ENCODE results near the gene TMEM229A.
A peak's percentile ranks its signal among the peaks of the same experiment; 100 is the strongest.
"Not testable (repeated sequence)": the region's sequence is repeated elsewhere in the genome, so short reads cannot be mapped to it uniquely, and the experiment has no call there.

The TMEM229A gene

GRCh38 chr7:124032369-124033094 lies at the start of gene TMEM229A:
TMEM229A (minus strand) TSS chr7:124033067; CDS start chr7:124033003, 64 bp downstream.
- DNase-seq (ENCODE audit: low spot score), result peak; percentile 62

GRCh38 chr7:124082234-124082633 lies 49.4 kb upstream of the TMEM229A start:
- not testable (repeated sequence) for DNase-seq (ENCODE audit: low spot score)

DNA sequence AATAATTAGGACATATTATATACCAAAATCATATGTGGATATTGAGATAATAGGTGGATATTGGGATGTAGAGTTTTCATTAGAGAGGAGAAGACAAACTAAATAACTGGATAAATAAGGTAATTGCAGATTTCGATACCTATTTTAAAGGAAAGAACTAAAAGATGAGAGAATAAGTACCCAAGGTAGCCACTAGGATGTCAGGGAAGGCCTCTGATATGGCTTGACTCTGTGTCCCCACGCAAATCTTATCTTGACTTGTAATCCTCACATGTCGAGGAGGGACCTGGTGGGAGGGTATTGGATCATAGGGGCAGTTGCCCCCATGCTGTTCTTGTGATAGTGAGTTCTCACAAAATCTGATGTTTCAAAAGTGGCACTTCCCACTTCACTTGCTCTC lies 44.7 kb upstream of the TMEM229A start:
- DNase-seq (ENCODE audit: low spot score), result no peak

GRCh38 chr7:124076841-124077240 lies 44.0 kb upstream of the TMEM229A start:
- no peak for DNase-seq (ENCODE audit: low spot score)

DNA sequence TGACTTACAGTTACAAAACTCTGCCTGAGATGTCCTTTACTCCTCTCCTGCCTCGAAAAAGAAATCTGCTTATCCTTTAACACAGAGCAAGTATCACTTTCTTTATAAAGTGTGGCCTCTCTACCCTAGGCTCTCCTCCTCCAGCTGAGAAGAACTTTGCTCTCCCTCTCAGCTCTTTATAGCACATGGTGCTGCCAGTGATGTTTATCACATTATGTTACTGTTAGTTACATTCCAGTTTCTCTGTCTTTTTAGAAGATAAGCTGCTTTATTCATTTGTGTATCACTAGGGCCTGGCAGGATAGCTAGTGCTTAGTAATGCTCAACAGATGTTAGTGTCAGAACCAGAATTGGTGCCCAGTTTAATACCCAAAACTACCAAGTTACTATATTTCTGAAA lies 41.1 kb upstream of the TMEM229A start:
- no peak for DNase-seq (ENCODE audit: low spot score)

DNA sequence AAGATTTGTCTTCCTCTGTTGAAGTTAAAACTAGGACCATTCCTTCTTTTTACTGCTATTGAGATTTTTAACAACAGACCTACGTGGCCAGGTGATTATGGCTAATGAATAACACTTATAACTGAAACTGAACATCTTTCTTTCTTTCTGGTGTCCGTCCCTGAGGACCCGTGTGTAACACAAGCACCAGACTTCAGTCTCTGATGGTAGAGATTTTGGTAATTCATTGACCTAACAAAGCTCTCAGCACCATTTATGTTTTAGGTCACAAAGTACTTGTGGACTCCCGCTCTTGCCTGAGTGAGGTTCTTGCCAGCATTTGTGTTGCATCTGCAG lies 40.4 kb upstream of the TMEM229A start:
- no peak for DNase-seq (ENCODE audit: low spot score)

GRCh38 chr7:124072603-124073309 lies 39.9 kb upstream of the TMEM229A start:
- DNase-seq (ENCODE audit: low spot score), result peak; percentile 44

DNA sequence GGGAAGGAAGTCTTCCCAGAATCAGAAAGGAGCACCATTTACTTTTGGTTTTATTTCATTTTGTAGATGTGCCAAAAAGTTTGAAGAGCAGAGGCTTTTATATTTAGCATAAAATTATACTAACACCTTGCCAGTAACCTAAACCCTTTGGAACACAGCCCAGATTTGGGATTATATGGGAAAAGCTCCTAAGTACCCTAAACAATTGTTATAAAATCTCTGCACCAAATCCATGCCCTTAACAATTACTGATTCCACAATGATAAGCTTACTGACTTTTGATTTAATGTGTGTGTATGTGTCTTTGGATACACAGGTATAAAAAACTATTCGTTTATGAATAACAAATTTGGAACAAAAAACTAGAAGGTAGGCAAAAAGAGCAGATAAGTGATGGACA lies 39.0 kb upstream of the TMEM229A start:
- DNase-seq (ENCODE audit: low spot score), result no peak

DNA sequence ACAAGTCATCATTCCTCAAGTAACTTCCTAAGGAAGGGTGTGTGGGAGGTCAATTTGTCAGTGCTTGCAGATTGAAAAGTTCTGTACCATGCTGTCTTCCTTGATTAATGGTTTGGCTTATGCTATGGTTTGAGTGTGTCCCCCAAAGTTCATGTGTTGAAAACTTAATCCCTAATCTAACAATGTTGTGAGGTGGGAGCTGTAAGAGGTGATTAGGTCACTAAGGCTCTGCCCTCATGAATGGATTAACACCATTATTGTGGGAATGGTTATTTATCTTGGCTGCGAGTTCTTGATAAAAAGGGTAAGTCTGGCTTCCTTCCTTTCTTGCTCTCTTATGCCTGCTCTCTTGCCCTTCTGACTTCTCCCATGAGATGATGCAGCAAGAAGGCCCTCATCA lies 29.3 kb upstream of the TMEM229A start:
- DNase-seq (ENCODE audit: low spot score), result no peak

GRCh38 chr7:124060528-124060927 lies 27.7 kb upstream of the TMEM229A start:
- DNase-seq (ENCODE audit: low spot score), result no peak

GRCh38 chr7:124059375-124059774 lies 26.5 kb upstream of the TMEM229A start:
- no peak for DNase-seq (ENCODE audit: low spot score)

- DNase-seq (ENCODE audit: low spot score), result no peak
Measured at GRCh38 chr7:124058515-124058914, 25.6 kb upstream of the TMEM229A start.

GRCh38 chr7:124057872-124058271 lies 25.0 kb upstream of the TMEM229A start:
- DNase-seq (ENCODE audit: low spot score), result no peak

DNA sequence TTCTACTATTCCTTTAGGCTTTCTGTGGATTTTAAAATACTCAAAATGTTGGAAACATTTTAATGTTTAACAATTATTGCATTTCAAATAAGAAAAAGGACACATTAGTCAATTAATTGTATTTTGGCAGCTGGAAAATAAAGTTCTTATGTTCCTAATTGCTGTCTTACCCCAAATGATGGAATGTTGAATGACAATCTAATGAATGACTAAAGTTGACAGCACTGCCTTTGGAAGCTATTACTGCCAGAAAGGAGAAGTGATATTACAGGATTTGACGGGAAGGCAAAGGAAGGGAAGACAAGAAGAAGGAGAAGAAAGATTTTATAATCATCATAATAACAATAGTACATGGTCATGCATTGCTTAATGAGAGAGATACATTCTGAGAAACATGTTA lies 23.4 kb upstream of the TMEM229A start:
- DNase-seq (ENCODE audit: low spot score), result no peak

DNA sequence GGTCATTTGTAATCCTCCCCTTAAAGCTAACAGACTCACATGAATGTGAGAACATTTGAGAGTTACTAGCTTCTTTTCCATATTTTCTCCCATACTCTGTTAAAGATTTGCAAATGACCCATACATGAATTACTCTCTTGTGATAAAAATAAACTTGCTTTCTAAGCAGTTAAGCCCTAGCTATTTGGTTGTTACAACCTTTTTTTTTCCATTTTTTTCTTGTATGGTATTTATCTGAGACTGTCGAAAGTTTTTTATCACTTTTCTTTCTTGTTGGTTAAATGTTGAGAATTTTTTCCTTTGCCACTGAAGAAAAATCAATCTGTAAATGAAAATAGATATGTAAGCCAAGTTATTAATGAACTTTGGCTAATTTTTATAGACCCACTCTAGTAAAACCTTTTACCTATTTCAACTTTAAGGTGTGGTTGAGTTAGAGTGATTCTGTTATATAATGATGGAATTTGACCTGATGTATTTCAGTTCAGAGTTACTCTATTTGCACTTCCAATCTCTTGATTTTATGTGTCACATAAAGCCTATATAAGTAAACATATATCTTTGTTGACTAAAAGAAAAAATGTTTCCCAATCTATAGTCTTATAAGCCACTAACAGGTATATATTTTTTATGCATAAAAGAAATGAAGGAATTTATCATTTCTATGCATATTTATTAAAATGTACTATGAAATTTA lies 19.0 kb upstream of the TMEM229A start:
- no peak for DNase-seq (ENCODE audit: low spot score)

GRCh38 chr7:124042826-124043225 lies 10.0 kb upstream of the TMEM229A start:
- no peak for DNase-seq (ENCODE audit: low spot score)

DNA sequence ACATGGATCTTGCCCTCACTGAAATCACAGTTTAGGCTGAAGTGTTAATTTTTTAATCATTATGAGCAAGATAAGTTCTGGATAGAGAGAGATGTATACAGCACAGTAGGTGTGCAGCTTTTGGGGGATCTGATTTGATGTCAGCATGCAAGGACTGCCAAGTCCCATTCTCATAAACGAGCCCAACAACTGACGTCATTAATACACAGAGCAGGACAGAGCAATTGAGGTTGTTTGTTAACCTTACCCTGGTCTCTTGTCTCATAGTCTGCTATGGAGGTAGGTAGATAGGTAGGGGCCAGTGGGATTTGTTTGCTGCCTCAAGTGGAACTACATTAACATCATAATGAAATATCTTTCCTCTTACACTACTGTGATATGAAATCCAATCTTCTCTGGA lies 8.6 kb upstream of the TMEM229A start:
- DNase-seq (ENCODE audit: low spot score), result no peak

GRCh38 chr7:124037902-124038301 lies 5.0 kb upstream of the TMEM229A start:
- DNase-seq (ENCODE audit: low spot score), result not testable (repeated sequence)

- DNase-seq (ENCODE audit: low spot score), result no peak
Measured at GRCh38 chr7:124035706-124036105, 2.8 kb upstream of the TMEM229A start.

DNA sequence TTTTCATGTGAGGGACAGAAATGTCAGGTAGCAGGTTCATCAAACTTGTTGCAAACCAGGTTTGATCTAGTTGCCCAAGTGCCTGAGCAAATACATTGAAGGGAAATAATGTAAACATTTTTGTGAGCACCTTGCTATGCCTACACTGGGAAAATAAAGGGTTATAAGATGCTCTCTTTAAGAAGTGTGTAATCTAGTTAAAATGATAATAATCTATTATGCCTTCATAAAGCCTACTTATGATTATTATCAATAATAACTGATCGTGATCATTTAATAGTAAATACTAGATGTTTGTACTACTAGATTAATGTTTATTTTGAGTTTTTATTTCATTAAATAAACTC lies 1.9 kb upstream of the TMEM229A start:
- no peak for DNase-seq (ENCODE audit: low spot score)

DNA sequence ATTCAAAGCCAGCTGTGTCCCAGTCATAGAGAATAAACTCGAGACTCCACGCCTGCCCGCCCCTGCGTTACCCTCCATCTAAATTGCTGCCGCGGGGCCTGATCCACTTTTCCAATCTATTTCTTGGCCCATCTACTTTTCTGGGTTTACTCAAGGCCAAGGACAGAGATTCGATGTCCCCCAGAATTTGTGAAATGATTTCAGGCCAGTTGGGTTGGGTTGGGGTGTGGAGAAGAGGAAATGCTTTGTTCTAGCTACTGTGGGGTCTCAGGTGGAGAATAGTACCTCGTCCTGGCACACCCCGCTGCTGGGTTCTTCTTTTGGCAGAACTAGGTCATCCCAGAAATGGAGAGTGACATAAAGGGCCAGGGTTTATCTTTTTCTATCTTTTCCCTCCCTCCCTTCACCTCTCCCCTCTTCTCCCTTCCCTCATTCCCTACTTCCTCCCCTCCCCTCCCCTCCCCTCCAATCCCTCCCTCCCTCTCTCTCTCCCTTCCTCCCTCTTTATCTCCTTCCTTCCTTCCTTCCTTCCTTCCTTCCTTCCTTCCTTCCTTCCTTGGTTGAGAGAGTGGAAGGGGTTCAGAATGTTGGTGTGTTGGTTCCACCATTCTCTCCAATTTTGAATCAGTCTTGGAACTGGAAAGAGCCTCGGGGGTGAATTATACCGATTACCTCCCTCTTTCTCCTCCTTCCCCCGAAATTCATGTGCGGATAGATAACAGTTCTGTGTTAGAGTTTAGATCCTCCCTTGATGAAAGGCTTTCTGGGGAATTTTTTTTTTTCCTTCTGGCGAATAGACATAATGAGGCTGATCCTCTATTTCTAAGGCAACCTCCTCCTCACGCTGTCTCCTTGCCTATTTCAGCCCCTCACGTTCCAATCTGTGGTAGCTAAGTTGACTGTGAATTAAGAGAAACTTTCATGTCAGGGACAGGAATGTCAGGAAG lies 1.2 kb upstream of the TMEM229A start:
- no peak for DNase-seq (ENCODE audit: low spot score)

Measured in AG08395 (cell line).